Ishikawa (cell line): ENCODE results near the gene TCP11L2.

Source experiments
- RAD21 ChIP-seq: IDR thresholded peaks from 2 replicates; pipeline ENCODE4 v1.6.1; 2012; ENCODE audit warnings: low read depth
- TAF1 ChIP-seq: IDR thresholded peaks from 2 replicates; pipeline ENCODE4 v1.6.1; 2012; ENCODE audit warnings: low read depth, mild to moderate bottlenecking

DNA sequence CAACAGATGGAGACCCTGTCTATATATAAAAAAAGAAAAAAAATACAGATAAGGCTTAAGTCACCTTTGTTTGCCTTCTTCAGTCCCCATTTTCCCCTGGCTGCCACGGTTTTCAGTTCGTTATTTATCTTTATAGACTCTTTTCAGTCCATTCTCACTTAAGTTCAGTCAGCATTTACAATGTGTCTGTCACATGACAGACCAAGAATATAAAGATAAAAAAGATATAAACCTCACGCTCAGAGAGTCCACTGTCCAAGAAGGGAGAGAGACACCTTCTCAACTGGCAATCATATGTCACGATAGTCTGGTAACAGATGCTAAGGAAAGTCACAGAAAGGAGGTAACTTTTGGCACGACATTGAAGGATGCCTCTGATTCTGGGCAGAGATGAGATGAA lies 41.6 kb downstream of the TCP11L2 start:
- TF ChIP-seq RAD21 = no peak
- no peak for TF ChIP-seq TAF1
